Measurements from ENCODE around the gene TSR3.
"Not testable (repeated sequence)": the region's sequence is repeated elsewhere in the genome, so short reads cannot be mapped to it uniquely, and the experiment has no call there.

TSR3 gene

DNA sequence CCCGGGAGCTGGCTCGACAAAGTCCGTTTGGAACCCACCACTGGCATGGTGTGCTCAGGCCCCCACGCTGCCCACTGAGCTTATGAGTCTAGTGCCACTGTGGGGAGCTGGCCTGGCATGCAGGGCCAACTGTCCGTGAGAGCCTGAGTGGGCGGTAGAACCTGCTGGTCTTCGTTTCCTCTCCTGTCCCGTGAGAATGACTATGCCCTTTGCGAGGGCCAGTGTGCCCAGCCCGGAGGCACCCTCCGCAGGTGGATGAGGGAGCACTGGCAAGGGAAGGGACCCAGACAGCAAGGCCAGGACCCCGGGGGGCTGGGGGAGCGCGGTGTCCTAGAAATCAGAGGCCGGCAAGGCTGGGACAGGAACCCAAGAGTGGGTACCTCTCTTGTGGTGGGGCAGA lies 15.1 kb downstream of the TSR3 start:
- no peak for DNase-seq

DNA sequence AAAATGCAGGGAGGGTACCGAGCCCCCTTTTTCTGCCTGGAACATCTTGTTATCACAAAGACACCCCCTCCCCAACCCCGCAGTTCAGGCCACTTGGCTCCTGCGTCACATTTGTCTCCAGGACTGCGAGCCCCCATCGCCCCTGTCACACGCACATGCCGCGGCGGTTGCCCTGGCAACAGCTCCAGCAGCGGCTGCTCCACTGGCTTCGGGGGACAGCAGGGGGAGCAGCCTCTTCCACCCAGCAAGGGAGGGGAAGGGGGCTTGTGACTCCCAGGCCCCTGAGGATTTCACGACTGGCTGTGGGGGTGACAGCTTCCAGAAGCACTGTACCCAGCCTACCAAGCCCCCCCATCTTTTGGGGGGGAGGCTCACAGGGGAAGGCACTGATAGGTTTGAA lies 15.7 kb downstream of the TSR3 start:
- no peak for DNase-seq

GRCh38 chr16:1335211-1335971 lies 16.3 kb downstream of the TSR3 start:
- DNase-seq, result no peak

GRCh38 chr16:1334739-1335138 lies 16.9 kb downstream of the TSR3 start:
- no peak for DNase-seq

- no peak for DNase-seq
Observed at GRCh38 chr16:1333854-1334700, 17.6 kb downstream of the TSR3 start.

- DNase-seq, result no peak
Observed at GRCh38 chr16:1333149-1333812, 18.4 kb downstream of the TSR3 start, which contains the start of gene BAIAP3. Gene BAIAP3, plus strand, starts transcription at chr16:1333645. Its CDS starts 4,905 bp downstream, at chr16:1338550.

- no peak for DNase-seq
Observed at GRCh38 chr16:1332618-1333148, 19.0 kb downstream of the TSR3 start.

GRCh38 chr16:1331712-1332617 lies 19.7 kb downstream of the TSR3 start:
- DNase-seq, result peak in 1 of 2 experiments; percentile 52

GRCh38 chr16:1330931-1331711 lies 20.6 kb downstream of the TSR3 start:
- DNase-seq, result no peak

DNA sequence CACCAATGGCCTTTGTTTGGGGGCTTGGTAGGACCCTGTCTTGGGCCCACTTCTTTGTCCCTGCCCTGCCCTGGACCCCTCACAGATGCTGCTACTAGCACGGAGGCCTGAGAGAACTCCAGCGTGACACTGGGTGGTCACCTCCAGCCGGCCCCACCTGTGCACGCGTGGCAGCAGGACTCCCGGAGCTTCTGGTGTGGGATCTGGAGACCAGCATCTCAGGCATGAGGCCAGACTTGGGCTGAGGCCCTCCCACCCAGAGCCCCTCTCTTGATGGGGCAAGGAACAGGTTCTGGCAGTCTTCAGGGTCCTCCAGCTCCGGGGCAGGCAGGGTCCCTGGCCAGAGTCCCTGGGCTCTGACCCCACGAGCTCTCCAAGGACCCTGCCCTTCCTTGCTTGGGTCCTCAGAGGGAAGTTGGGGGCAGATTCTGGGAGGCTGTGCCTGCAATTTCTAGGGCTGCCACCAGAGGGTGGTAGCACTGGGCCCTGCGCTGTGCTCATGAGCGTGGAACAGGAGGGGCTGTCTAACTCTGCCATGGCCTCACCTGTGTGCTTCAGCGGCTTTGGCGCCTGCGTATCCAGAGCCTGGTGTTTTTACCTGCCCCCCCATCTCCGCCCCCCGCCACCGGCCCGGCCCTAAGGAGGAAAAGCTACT lies 21.3 kb downstream of the TSR3 start:
- no peak for DNase-seq

DNA sequence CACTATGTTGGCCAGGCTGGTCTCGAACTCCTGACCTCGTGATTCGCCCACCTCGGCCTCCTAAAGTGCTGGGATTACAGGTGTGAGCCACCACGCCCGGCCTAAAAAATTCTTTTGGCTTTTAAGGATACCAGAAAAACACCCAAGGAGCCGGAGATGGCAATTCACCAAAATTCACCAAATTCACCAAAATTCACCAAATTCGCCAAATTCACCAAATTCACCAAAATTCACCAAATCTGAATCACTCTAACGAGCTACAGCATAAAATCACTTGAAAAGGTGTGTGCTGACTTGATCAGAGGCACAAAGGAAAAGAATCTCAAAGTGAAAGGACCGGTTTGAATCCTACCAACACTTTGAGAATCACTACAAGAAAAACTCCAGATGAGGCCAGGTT lies 22.7 kb downstream of the TSR3 start:
- DNase-seq, result not testable (repeated sequence)

GRCh38 chr16:1328136-1328535 lies 23.5 kb downstream of the TSR3 start:
- not testable (repeated sequence) for DNase-seq

GRCh38 chr16:1327619-1327947 lies 24.1 kb downstream of the TSR3 start:
- DNase-seq, result no peak

DNA sequence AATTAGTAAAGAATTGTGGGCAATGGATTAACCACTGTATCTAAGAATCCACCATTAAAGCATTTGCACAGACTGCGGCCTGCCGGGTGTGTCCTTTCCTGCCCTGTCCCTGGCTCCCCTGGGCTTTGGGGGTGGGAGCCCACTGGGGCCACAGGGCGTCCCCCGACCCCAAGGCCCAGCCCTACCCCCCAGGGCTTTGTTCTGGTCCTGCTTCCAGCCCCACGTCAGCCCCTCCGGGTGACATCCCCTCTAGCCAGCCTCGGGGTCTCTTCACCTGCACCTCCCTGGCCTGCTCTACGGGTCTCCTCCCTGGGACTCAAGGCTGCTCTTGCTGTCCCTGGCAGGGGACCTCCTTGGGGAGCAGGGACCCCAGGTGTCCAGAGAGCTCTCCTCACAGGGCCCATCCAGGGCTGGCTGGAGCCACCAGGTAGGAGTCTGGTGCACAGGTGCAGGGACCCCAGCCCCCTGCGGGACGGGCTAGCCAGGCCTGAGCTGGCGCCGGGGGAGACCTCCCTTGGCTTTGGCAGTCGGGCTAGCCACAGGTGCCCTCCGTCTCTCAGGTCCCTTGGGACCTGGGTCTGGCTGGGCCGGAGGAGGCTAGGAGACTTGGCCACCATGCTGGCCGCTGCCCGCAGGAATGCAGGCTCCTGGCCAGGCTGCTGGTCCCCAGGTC lies 24.6 kb downstream of the TSR3 start:
- no peak for DNase-seq

GRCh38 chr16:1326391-1326790 lies 25.3 kb downstream of the TSR3 start:
- no peak for DNase-seq

GRCh38 chr16:1325673-1326371 lies 25.9 kb downstream of the TSR3 start:
- DNase-seq, result no peak

GRCh38 chr16:1325261-1325660 lies 26.4 kb downstream of the TSR3 start:
- DNase-seq, result no peak

GRCh38 chr16:1324286-1324826 lies 27.3 kb downstream of the TSR3 start:
- DNase-seq, result no peak

Data from NCI-H1930 (cell line).